Skeletal muscle cell (primary cell): ENCODE measurements around the gene CYSRT1.
"Not testable (repeated sequence)": the region's sequence is repeated elsewhere in the genome, so short reads cannot be mapped to it uniquely, and the experiment has no call there.

Experiments
- DNase-seq: peaks from one replicate; pipeline ENCODE4 v3.0.0-alpha.2; 2010; ENCODE audit warnings: low read depth
- H3K4me3 ChIP-seq: 2 replicates; pipeline ENCODE4 v1.5.1; 2011; ENCODE audit warnings: low read depth, mild to moderate bottlenecking, control low read depth, low read length, moderate library complexity

CYSRT1 gene

GRCh38 chr9:137234055-137234697 lies 9.2 kb downstream of the CYSRT1 start:
- no peak for DNase-seq
- no peak overlapping the region for H3K4me3 ChIP-seq

- no peak for DNase-seq
- H3K4me3 ChIP-seq: no peak overlapping the region
Measured at GRCh38 chr9:137234758-137235423, 9.9 kb downstream of the CYSRT1 start.

GRCh38 chr9:137235424-137236237 lies 10.7 kb downstream of the CYSRT1 start:
- DNase-seq: no peak
- no peak overlapping the region for H3K4me3 ChIP-seq

GRCh38 chr9:137236238-137236935 lies 11.4 kb downstream of the CYSRT1 start:
- no peak overlapping the region for H3K4me3 ChIP-seq
- no peak for DNase-seq

GRCh38 chr9:137236936-137237421 lies 12.0 kb downstream of the CYSRT1 start:
- DNase-seq: no peak
- no peak overlapping the region for H3K4me3 ChIP-seq

- no peak for DNase-seq
- H3K4me3 ChIP-seq: no peak overlapping the region
Measured at GRCh38 chr9:137237759-137238726, 13.1 kb downstream of the CYSRT1 start.

GRCh38 chr9:137239541-137240200 lies 14.7 kb downstream of the CYSRT1 start:
- DNase-seq: not testable (repeated sequence)
- peak overlapping the region; percentile 71 for H3K4me3 ChIP-seq

GRCh38 chr9:137240318-137240840 lies 15.4 kb downstream of the CYSRT1 start:
- peak overlapping the region; percentile 71 for H3K4me3 ChIP-seq
- no peak for DNase-seq

- peak within 1 kb of the TSS; percentile 85 for H3K4me3 ChIP-seq
- DNase-seq: peak; percentile 100
Measured at GRCh38 chr9:137240841-137241489, 16.0 kb downstream of the CYSRT1 start, which contains the start of gene TUBB4B. TUBB4B (plus strand) TSS chr9:137241287; CDS start chr9:137241361, 74 bp downstream.

- DNase-seq: no peak
Measured at GRCh38 chr9:137241490-137242268, 16.7 kb downstream of the CYSRT1 start.

GRCh38 chr9:137242269-137243203 lies 17.6 kb downstream of the CYSRT1 start:
- peak overlapping the region; percentile 85 for H3K4me3 ChIP-seq
- no peak for DNase-seq

More at GRCh38 chr9:137241490-137242268, 16.7 kb downstream of the CYSRT1 start:
- H3K4me3 ChIP-seq: peak overlapping the region; percentile 85

- H3K4me3 ChIP-seq, DNase-seq: not testable (repeated sequence)
Measured at GRCh38 chr9:137243266-137243625, 18.3 kb downstream of the CYSRT1 start.

GRCh38 chr9:137243626-137244485 lies 18.9 kb downstream of the CYSRT1 start:
- no peak overlapping the region for H3K4me3 ChIP-seq
- DNase-seq: no peak
